Gastroesophageal sphincter (tissue), 3 donors: ENCODE measurements around the gene CNTN5.

ENCODE experiments used
- EP300 ChIP-seq: sonication (generic); formaldehyde crosslinking; IDR thresholded peaks from one replicate; pipeline ENCODE4 v1.6.1; 2017; ENCODE audit warnings: antibody characterized with exemption, mild to moderate bottlenecking
- POLR2A ChIP-seq, 2 donors: fragments of 450-650 bp; IDR thresholded peaks; one replicate each; pipeline ENCODE4 v1.6.1; 2017; ENCODE audit warnings: antibody characterized with exemption in 2 of 2, mild to moderate bottlenecking in 2 of 2, moderate library complexity in 1 of 2
- POLR2AphosphoS5 ChIP-seq: sonication (generic); formaldehyde crosslinking; IDR thresholded peaks from one replicate; pipeline ENCODE4 v1.6.1; 2017; ENCODE audit warnings: antibody characterized with exemption
- TF ChIP-seq, protein P1 (sequence below), 4 experiments: fragments of 200-600 bp in 2 of 4; fragments of 450-650 bp in 2 of 4; sonication (generic) in 1 of 4; IDR thresholded peaks; one replicate each; pipeline ENCODE4 v1.5.1; 2017 to 2019; ENCODE audit warnings: antibody characterized with exemption in 4 of 4, mild to moderate bottlenecking in 2 of 4, moderate library complexity in 2 of 4

DNA sequence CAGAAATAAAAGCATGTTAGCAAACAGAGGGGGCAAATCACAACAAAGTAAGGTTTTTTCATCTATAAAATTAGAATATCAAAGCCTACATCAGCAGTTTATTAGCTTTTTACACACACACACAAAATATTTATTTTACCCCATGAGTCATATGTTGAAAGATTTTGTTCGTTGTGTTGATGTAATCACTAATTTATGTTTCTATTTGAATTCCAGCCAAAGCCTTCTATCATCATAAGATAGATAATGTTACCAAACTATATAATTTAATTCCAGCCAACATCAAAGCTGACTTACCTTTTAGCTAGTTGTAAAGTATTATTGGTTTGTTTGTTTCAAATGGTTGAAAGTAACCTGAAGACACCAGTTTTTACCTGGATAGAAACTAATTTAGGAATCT, 1208.3 kb downstream of the CNTN5 start:
- TF ChIP-seq, protein P1, sequence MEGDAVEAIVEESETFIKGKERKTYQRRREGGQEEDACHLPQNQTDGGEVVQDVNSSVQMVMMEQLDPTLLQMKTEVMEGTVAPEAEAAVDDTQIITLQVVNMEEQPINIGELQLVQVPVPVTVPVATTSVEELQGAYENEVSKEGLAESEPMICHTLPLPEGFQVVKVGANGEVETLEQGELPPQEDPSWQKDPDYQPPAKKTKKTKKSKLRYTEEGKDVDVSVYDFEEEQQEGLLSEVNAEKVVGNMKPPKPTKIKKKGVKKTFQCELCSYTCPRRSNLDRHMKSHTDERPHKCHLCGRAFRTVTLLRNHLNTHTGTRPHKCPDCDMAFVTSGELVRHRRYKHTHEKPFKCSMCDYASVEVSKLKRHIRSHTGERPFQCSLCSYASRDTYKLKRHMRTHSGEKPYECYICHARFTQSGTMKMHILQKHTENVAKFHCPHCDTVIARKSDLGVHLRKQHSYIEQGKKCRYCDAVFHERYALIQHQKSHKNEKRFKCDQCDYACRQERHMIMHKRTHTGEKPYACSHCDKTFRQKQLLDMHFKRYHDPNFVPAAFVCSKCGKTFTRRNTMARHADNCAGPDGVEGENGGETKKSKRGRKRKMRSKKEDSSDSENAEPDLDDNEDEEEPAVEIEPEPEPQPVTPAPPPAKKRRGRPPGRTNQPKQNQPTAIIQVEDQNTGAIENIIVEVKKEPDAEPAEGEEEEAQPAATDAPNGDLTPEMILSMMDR (IDR thresholded peaks at IDR 0.05) = no peak
- no peak for TF ChIP-seq POLR2A (IDR thresholded peaks at IDR 0.05)
- no peak for TF ChIP-seq POLR2AphosphoS5
- TF ChIP-seq EP300 = no peak
